ENCODE results near the gene YAE1. TPM values are rescaled to one million over a fixed set of nuclear protein-coding genes. Genes with fewer than 3 reads are reported as not detected.
A peak's percentile ranks its signal among the peaks of the same experiment; 100 is the strongest.

The YAE1 gene
- total RNA-seq, 1 donor from 2014 or later, result 10.4 TPM

DNA sequence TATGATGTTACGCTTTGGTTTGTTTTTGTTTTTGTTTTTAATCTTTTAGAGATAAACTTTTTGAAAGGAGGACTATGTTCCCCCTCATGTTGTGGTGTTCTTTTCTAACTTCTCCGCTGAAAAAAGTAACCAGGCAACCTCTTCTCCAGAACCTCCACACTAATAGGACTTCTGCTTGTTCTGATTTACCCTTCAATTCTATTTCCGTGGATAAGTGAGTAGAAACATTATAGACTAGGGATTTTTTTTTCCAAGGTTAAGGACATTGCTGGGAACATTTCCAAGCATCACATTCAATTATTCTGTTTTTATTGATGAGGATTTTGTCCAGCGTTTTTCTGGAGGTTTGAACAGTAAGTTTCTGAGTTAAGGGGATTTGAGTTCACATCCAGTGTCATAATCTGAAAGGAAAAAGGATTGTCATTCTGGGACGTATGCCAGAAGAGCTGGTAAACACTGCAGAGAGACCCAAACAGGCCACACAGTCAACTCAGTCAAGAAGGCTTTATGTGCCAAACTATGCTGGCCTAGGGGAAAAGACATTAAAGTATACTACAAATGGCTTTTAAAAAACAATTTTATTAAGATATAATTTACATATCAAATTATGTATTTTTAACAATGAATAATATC lies 28.9 kb downstream of the YAE1 start:
- Mint-ChIP-seq H3K9me3 (peaks cover 13% of the 10 kb centered on the region), H3K4me1 (ENCODE audit: low read depth) (peaks cover 39% of the 10 kb centered on the region), H3K27ac (no peak overlapping the region), H3K4me3 (no peak overlapping the region), H3K36me3 (ENCODE audit: low read depth) (peaks cover 8% of the 10 kb centered on the region), H3K27me3 (ENCODE audit: insufficient read depth) (no peaks in the 10 kb centered on the region)
- intact Hi-C loops (cut with micrococcal nuclease), result loop anchor here (5.0 kb wide), 1 partner anchor 97 kb away; no protein-coding TSS in a partner anchor
- DNase-seq (ENCODE audit: low spot score), result no peak

DNA sequence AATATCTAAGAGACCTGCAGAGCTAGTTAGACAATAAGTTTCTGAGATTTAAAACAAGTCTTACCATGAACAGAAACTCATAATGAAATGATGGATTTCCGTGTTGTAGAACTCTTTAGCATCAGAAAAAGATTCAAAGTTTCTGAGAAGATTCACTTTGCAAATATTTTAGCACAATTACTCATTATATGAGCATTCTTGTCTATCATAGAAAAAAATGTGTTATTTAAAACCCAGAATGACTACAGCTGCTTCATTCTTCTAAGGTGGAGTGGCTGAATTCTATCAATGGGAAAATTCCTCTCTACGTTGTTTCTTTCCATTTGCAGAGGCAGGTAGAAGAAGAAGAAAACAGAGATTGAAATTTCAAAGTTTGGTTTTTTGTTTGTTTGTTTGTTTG lies 36.1 kb downstream of the YAE1 start:
- H3K4me1 Mint-ChIP-seq (ENCODE audit: low read depth), result peaks cover 34% of the 10 kb centered on the region
- intact Hi-C loops (cut with micrococcal nuclease), result no loop called here

DNA sequence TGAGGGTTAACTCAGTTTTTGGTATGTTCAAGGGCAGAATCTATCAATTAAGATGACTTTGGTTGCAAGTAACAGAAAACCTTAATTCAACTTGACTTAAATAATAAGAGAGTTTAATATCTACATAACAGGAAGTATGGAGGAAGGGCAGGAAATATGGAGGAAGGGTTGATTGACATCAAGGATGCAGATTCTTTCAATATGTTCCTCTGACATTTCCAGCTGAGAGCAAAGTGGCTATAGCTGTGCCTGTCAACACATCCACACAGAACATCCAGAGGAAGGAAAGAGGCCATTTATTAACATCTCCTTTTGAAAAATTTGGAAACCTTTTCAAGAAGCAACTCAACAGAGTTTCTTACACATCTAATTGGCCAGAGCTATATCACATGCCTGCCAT lies 37.7 kb downstream of the YAE1 start:
- Mint-ChIP-seq H3K27ac (no peak overlapping the region), H3K4me1 (ENCODE audit: low read depth) (peaks cover 48% of the 10 kb centered on the region), H3K9me3 (peaks cover 7% of the 10 kb centered on the region), H3K4me3 (no peak overlapping the region), H3K36me3 (ENCODE audit: low read depth) (no peaks in the 10 kb centered on the region), H3K27me3 (ENCODE audit: insufficient read depth) (peaks cover 1% of the 10 kb centered on the region)
- DNase-seq (ENCODE audit: low spot score), result no peak
- intact Hi-C loops (cut with micrococcal nuclease), result no loop called here

More for the DNA sequence above, 36.1 kb downstream of the YAE1 start:
- Mint-ChIP-seq H3K27me3 (ENCODE audit: insufficient read depth) (no peaks in the 10 kb centered on the region), H3K4me3 (no peak overlapping the region), H3K36me3 (ENCODE audit: low read depth) (no peaks in the 10 kb centered on the region), H3K9me3 (peaks cover 7% of the 10 kb centered on the region), H3K27ac (no peak overlapping the region)
- DNase-seq (ENCODE audit: low spot score), result no peak

DNA sequence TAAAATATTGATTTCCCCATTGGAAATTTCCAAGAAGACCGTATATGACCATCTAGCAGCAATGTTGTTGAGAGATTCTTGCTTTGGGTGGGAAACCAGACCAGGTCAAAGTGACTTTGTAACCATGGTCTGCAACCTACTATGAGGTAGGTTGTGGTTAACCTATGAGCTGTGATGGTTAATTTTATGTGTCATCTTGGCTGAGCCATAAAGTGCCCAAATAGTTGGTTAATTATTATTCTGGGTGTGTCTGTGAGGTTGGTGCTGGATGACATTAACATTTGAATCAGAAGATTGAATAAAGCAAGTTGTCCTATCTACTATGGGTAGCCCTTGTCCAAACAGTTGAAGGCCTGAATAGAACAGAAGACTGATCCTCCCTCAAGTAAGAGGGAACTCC lies 38.9 kb downstream of the YAE1 start:
- peaks cover 6% of the 10 kb centered on the region for H3K27me3 Mint-ChIP-seq (ENCODE audit: insufficient read depth)
- H3K36me3 Mint-ChIP-seq (ENCODE audit: low read depth), result no peaks in the 10 kb centered on the region
- H3K4me3 Mint-ChIP-seq, result no peak overlapping the region
- peaks cover 58% of the 10 kb centered on the region for H3K4me1 Mint-ChIP-seq (ENCODE audit: low read depth)
- no peak for DNase-seq (ENCODE audit: low spot score)
- H3K9me3 Mint-ChIP-seq, result peaks cover 7% of the 10 kb centered on the region
- H3K27ac Mint-ChIP-seq, result no peak overlapping the region
- intact Hi-C loops (cut with micrococcal nuclease), result no loop called here

DNA sequence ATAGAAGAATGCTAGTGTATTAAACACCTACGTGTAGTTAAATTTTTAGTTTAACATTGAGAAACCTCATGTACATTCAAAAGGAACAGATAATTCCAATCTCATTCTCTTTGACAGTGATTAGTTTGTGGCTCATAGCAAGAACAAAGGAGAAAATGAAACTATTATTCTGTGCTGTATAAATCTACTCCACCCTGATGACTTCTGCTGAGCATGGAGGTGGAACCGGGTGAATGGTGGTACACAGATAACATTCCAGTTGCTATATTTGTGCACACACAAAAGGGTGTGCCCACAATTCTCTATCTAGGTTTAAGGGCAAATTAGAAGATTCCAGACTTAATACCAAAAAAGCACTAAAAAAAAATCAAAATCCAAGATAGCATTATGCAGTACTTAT lies 40.1 kb downstream of the YAE1 start:
- Mint-ChIP-seq H3K36me3 (ENCODE audit: low read depth) (no peaks in the 10 kb centered on the region), H3K27me3 (ENCODE audit: insufficient read depth) (peaks cover 10% of the 10 kb centered on the region), H3K4me3 (no peak overlapping the region), H3K4me1 (ENCODE audit: low read depth) (peaks cover 61% of the 10 kb centered on the region), H3K9me3 (peaks cover 7% of the 10 kb centered on the region), H3K27ac (no peak overlapping the region)
- DNase-seq (ENCODE audit: low spot score), result no peak
- intact Hi-C loops (cut with micrococcal nuclease), result no loop called here

DNA sequence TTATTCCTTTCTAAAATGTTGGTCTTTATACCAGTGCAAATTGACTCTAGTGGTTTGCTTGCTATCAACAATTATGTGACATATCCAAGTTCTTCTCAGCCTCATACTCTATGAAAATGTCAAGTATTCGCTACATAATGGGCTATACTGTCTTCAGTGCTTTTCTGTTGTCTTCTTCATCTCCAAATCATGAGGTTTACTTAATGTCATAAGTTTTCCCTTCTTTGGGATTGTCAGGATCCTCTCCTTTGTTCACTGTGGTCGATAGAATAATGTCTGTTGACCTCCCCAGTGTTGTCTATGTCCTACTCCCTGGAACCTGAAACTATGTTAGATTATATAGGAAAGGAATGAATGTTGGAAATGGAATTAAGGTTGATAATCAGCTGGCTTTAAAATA lies 40.7 kb downstream of the YAE1 start:
- intact Hi-C loops (cut with micrococcal nuclease), result no loop called here
- no peak for DNase-seq (ENCODE audit: low spot score)
- peaks cover 7% of the 10 kb centered on the region for H3K9me3 Mint-ChIP-seq
- no peak overlapping the region for H3K4me3 Mint-ChIP-seq
- H3K27ac Mint-ChIP-seq, result no peak overlapping the region
- peaks cover 10% of the 10 kb centered on the region for H3K27me3 Mint-ChIP-seq (ENCODE audit: insufficient read depth)
- H3K36me3 Mint-ChIP-seq (ENCODE audit: low read depth), result no peaks in the 10 kb centered on the region
- H3K4me1 Mint-ChIP-seq (ENCODE audit: low read depth), result peaks cover 61% of the 10 kb centered on the region

DNA sequence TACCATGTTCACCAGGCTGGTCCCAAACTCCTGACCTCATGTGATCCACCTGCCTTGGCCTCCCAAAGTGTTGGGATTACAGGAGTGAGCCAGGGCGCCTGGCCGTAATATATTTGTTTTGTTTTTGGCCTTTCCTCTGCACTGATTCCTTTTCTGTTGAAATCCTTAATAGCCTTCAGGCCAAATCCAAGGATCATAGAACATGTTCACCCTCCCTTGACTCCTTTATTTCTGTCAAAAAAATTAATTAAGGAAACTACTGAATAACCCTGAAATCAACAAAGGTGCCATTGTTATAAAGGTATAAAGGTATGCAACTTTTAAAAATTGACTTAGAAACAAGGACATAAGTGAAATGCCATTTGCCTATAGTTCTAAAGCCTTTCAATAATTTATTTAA lies 41.7 kb downstream of the YAE1 start:
- Mint-ChIP-seq H3K36me3 (ENCODE audit: low read depth) (no peaks in the 10 kb centered on the region), H3K9me3 (peaks cover 7% of the 10 kb centered on the region), H3K27ac (no peak overlapping the region), H3K4me3 (peak overlapping the region; percentile 0), H3K4me1 (ENCODE audit: low read depth) (peaks cover 61% of the 10 kb centered on the region), H3K27me3 (ENCODE audit: insufficient read depth) (peaks cover 13% of the 10 kb centered on the region)
- intact Hi-C loops (cut with micrococcal nuclease), result loop anchor here (2.0 kb wide), 2 partner anchors 15 kb away; partner anchors contain the start of gene RALA
- DNase-seq (ENCODE audit: low spot score), result no peak

DNA sequence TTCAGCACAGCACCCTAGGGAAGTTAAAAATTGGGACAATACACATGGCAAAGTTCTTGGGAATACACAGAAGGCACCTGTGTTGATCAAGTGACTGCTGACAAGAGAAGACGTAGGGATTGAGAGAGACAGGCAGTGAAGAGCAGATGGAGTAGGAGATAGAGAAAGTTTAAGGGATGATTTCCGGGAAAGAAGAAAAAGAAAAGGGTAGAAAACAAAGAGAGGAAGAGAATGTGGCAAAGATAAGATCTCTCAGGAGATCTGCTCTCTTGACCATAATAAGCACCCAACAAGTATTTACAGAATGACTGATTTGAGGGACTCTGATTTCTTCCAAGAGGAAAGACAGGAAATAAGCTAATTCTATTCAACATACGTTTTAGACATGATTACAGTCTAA lies 42.1 kb downstream of the YAE1 start:
- intact Hi-C loops (cut with micrococcal nuclease), result loop anchor here (2.0 kb wide), 2 partner anchors 15 kb away; partner anchors contain the start of gene RALA

DNA sequence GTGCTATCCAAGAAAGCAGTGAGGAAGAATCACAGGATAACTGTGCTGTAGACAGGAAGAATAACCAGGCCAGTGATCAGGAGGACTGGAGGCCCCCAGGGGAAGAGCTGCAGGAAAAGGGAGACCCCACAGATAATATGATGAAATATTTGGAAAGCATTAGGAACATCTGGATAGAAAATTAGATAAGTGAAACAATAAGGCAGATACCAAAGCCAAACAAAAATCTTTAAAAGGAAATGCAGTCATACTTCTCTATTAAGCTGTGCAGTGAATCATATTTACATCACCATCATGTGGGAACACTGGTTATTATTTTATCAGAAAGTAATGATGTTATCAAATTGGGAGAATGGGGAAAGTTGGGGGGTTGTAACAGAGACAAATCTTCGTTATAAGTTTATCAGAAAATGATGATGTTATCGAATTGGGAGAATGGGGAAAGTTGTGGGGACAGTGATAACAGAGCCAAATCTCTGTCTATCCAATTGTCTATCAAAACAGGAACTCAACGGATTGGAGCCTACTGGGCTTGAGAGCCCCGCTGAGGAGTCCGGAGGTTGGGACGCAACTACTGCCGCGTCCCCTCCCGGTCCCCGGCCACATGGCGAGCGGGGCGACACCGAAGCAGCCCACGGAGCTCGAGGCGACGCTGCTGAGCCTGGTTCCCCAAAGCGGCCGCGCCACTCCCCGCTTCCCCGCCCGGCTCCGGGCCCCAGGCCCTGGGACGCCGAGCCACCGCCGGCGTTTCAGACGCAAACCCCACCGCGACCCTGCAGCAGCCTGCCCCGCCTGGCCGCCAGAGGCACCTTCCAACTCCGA lies 43.1 kb downstream of the YAE1 start:
- H3K27me3 Mint-ChIP-seq (ENCODE audit: insufficient read depth), result peaks cover 13% of the 10 kb centered on the region
- peak overlapping the region; percentile 25 for H3K4me3 Mint-ChIP-seq
- peak overlapping the region; percentile 27 for H3K27ac Mint-ChIP-seq
- DNase-seq (ENCODE audit: low spot score), result no peak
- H3K4me1 Mint-ChIP-seq (ENCODE audit: low read depth), result peaks cover 54% of the 10 kb centered on the region
- no peaks in the 10 kb centered on the region for H3K36me3 Mint-ChIP-seq (ENCODE audit: low read depth)
- H3K9me3 Mint-ChIP-seq, result peaks cover 7% of the 10 kb centered on the region
- intact Hi-C loops (cut with micrococcal nuclease), result loop anchor here (2.0 kb wide), 2 partner anchors 13 to 17 kb away; partner anchors contain the start of gene RALA

More for the DNA sequence above, 42.1 kb downstream of the YAE1 start:
- Mint-ChIP-seq H3K27me3 (ENCODE audit: insufficient read depth) (peaks cover 13% of the 10 kb centered on the region), H3K4me3 (peak overlapping the region; percentile 0), H3K4me1 (ENCODE audit: low read depth) (peaks cover 61% of the 10 kb centered on the region), H3K9me3 (peaks cover 7% of the 10 kb centered on the region), H3K36me3 (ENCODE audit: low read depth) (no peaks in the 10 kb centered on the region), H3K27ac (peak overlapping the region; percentile 1)
- no peak for DNase-seq (ENCODE audit: low spot score)

DNA sequence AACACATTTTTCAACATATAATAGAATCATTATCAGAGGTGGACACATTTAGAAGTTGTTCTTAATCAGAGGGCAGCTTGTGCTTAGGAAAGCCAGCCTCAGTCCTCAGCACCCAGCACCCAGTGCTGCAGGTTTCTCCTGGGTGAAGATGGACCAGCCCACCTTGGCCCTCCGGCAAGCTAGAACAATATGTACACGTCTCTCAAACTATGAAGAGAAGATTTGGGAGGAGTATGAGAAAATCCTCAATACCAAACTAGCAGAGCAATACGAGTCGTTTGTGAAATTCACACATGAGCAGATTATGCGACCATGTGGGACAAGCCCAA lies 43.7 kb downstream of the YAE1 start:
- peaks cover 13% of the 10 kb centered on the region for H3K27me3 Mint-ChIP-seq (ENCODE audit: insufficient read depth)
- H3K4me1 Mint-ChIP-seq (ENCODE audit: low read depth), result peaks cover 51% of the 10 kb centered on the region
- no peak for DNase-seq (ENCODE audit: low spot score)
- H3K27ac Mint-ChIP-seq, result no peak overlapping the region
- no peak overlapping the region for H3K4me3 Mint-ChIP-seq
- H3K9me3 Mint-ChIP-seq, result peaks cover 7% of the 10 kb centered on the region
- H3K36me3 Mint-ChIP-seq (ENCODE audit: low read depth), result no peaks in the 10 kb centered on the region
- intact Hi-C loops (cut with micrococcal nuclease), result loop anchor here (2.0 kb wide), 2 partner anchors 13 to 17 kb away; partner anchors contain the start of gene RALA

DNA sequence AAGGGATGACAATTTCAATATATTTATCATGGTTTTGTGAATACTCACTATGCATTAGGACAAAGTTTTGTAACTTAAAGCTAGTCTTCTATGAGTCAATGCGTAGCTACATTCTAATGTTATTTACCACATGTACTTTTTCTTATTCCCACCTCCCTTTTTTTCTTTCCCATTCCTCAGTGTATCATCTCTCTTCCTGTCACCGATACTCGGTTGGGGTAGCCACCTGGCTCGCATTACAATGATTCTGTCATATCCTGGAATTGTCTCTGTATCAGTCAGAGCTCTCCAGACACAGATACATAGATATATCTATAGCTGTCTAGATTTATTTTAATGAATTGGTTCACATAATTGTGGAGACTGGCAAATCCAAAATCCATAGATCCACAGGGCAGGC lies 47.4 kb downstream of the YAE1 start:
- no peaks in the 10 kb centered on the region for H3K9me3 Mint-ChIP-seq
- no peak overlapping the region for H3K27ac Mint-ChIP-seq
- no peaks in the 10 kb centered on the region for H3K36me3 Mint-ChIP-seq (ENCODE audit: low read depth)
- no peak for DNase-seq (ENCODE audit: low spot score)
- peaks cover 26% of the 10 kb centered on the region for H3K27me3 Mint-ChIP-seq (ENCODE audit: insufficient read depth)
- H3K4me1 Mint-ChIP-seq (ENCODE audit: low read depth), result peaks cover 17% of the 10 kb centered on the region
- no peak overlapping the region for H3K4me3 Mint-ChIP-seq
- intact Hi-C loops (cut with micrococcal nuclease), result no loop called here

DNA sequence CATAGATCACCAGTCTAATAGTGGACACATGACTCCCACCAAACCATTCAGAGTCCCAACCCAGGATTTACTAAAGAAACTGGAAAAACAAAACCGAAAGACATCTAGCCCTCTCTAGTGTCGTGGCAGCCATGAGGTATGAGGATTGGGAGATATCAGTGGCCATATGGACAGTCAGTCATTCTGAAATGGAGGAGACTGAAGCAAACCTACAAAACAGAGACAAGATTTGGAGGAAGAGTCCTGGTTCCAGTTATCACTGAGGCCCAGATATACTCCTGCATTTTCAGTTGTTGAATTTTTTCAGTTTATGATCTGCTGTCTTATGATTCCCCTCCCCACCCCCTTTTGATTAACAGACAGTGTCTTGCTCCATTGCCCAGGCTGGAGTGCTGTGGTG lies 48.1 kb downstream of the YAE1 start:
- no peaks in the 10 kb centered on the region for H3K36me3 Mint-ChIP-seq (ENCODE audit: low read depth)
- peaks cover 10% of the 10 kb centered on the region for H3K4me1 Mint-ChIP-seq (ENCODE audit: low read depth)
- peaks cover 26% of the 10 kb centered on the region for H3K27me3 Mint-ChIP-seq (ENCODE audit: insufficient read depth)
- no peak for DNase-seq (ENCODE audit: low spot score)
- intact Hi-C loops (cut with micrococcal nuclease), result no loop called here
- no peak overlapping the region for H3K4me3 Mint-ChIP-seq
- H3K27ac Mint-ChIP-seq, result no peak overlapping the region
- H3K9me3 Mint-ChIP-seq, result no peaks in the 10 kb centered on the region

DNA sequence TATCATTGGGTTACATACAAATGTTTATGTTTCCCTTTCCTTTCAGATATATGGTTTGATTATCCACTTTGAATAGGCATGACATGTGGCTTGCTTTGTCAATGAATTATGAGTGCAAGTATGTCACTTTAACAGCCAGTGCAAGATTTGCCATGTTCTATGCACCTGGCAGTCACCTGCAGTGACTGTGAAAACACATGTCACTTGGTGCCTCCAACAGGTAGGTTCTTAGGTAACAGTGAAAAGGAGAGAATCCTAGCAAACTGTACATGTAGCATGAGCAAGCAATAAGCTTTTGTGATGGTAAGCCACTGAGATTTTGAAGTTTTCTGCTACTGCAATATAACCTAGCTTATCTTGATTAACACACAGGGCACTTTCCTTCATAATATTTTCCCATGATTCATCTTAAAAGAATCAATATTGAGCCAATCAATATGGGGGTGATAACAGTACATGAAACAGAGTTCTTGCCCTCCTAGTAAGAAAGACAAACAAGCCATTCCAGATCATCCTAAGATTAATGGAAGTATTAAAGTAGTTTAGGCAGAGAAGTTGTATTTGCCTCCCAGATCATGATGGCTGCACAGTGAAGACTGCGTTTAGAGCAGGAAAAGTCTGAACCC lies 49.3 kb downstream of the YAE1 start:
- no peak for DNase-seq (ENCODE audit: low spot score)
- no peaks in the 10 kb centered on the region for H3K36me3 Mint-ChIP-seq (ENCODE audit: low read depth)
- H3K27ac Mint-ChIP-seq, result no peak overlapping the region

More for the DNA sequence above, 49.3 kb downstream of the YAE1 start:
- Mint-ChIP-seq H3K9me3 (no peaks in the 10 kb centered on the region), H3K27me3 (ENCODE audit: insufficient read depth) (peaks cover 22% of the 10 kb centered on the region), H3K4me1 (ENCODE audit: low read depth) (no peaks in the 10 kb centered on the region), H3K4me3 (no peak overlapping the region)
- intact Hi-C loops (cut with micrococcal nuclease), result no loop called here

Measured in activated T-helper 1 cell treated with anti-CD3 and anti-CD28 coated beads, Interleukin-12 subunit alpha, Interleukin-12 subunit beta, Interleukin-2, Interleukin-4 antibody, amounts not matched to agents 30 ng/mL and 10 ng/mL and 1 ng/mL, durations not matched to agents 14 hours and 24 hours and 36 hours (primary cell).